ENCODE results near the gene PPM1M. TPM values are rescaled to one million over a fixed set of nuclear protein-coding genes. Genes with fewer than 3 reads are reported as not detected.
A peak's percentile ranks its signal among the peaks of the same experiment; 100 is the strongest.

The PPM1M gene
- total RNA-seq, 1 experiment from 2014 or later: 7.1 TPM

- Mint-ChIP-seq H3K27ac (ENCODE audit: unreplicated experiment) (peak overlapping the region; percentile 99), H3K36me3 (ENCODE audit: insufficient read depth, unreplicated experiment) (peaks cover 67% of the 10 kb centered on the region), H3K27me3 (ENCODE audit: unreplicated experiment) (no peaks in the 10 kb centered on the region), H3K4me1 (ENCODE audit: low read depth, unreplicated experiment) (peaks cover 50% of the 10 kb centered on the region), H3K9me3 (ENCODE audit: low read depth, unreplicated experiment) (no peaks in the 10 kb centered on the region), H3K4me3 (ENCODE audit: low read depth, unreplicated experiment) (peak overlapping the region; percentile 99)
- CTCF ChIA-PET: interaction anchor here (0.6 to 1.3 kb wide), 7 partner anchors 11 to 174 kb away, joined by 3 to 7 read pairs (median 4); no protein-coding TSS in a partner anchor
- BruUV-seq (replicated peaks): TSS peak; percentile 29
- intact Hi-C loops (cut with micrococcal nuclease; ENCODE audit: unreplicated experiment): loop anchor here (5.0 kb wide), 1 partner anchor 40 kb away; the partner anchor contains the start of gene TWF2
- no peak for TF ChIP-seq CTCF (IDR thresholded peaks at IDR 0.05; ENCODE audit: unreplicated experiment)
- DNase-seq: peak; percentile 68
These were observed 31.8 kb downstream of the PPM1M start for GRCh38 chr3:52277071-52277964.

- BruUV-seq (replicated peaks): no TSS peak
- intact Hi-C loops (cut with micrococcal nuclease; ENCODE audit: unreplicated experiment): loop anchor here (5.0 kb wide), 1 partner anchor 41 kb away; the partner anchor contains the start of gene TWF2
- Mint-ChIP-seq H3K4me3 (ENCODE audit: low read depth, unreplicated experiment) (peak overlapping the region; percentile 99), H3K9me3 (ENCODE audit: low read depth, unreplicated experiment) (no peaks in the 10 kb centered on the region), H3K36me3 (ENCODE audit: insufficient read depth, unreplicated experiment) (peaks cover 63% of the 10 kb centered on the region), H3K27ac (ENCODE audit: unreplicated experiment) (peak overlapping the region; percentile 99), H3K4me1 (ENCODE audit: low read depth, unreplicated experiment) (peaks cover 50% of the 10 kb centered on the region), H3K27me3 (ENCODE audit: unreplicated experiment) (no peaks in the 10 kb centered on the region)
- CTCF ChIA-PET: interaction anchor here (0.6 to 1.3 kb wide), 6 partner anchors 11 to 226 kb away, joined by 3 to 6 read pairs (median 4); no protein-coding TSS in a partner anchor
- TF ChIP-seq CTCF (IDR thresholded peaks at IDR 0.05; ENCODE audit: unreplicated experiment): no peak
- DNase-seq: peak; percentile 60
These were observed 32.5 kb downstream of the PPM1M start for GRCh38 chr3:52277972-52278509.

GRCh38 chr3:52278510-52279069, 33.0 kb downstream of the PPM1M start, which contains the start of gene WDR82:
Gene WDR82 (minus strand): TSS chr3:52278649. CDS start chr3:52278361, 288 bp downstream.
- Mint-ChIP-seq H3K9me3 (ENCODE audit: low read depth, unreplicated experiment) (no peaks in the 10 kb centered on the region), H3K27me3 (ENCODE audit: unreplicated experiment) (no peaks in the 10 kb centered on the region), H3K4me1 (ENCODE audit: low read depth, unreplicated experiment) (peaks cover 50% of the 10 kb centered on the region), H3K4me3 (ENCODE audit: low read depth, unreplicated experiment) (peak within 1 kb of the TSS; percentile 99), H3K27ac (ENCODE audit: unreplicated experiment) (peak within 1 kb of the TSS; percentile 99), H3K36me3 (ENCODE audit: insufficient read depth, unreplicated experiment) (peaks cover 62% of the 10 kb centered on the region)
- peak; percentile 99 for DNase-seq
- no TSS peak for BruUV-seq (replicated peaks)
- intact Hi-C loops (cut with micrococcal nuclease; ENCODE audit: unreplicated experiment): loop anchor here (5.0 kb wide), 1 partner anchor 41 kb away; the partner anchor contains the start of gene TWF2
- CTCF ChIA-PET: interaction anchor here (0.6 to 1.3 kb wide), 8 partner anchors 11 to 257 kb away, joined by 3 to 9 read pairs (median 4); partner anchors contain the start of gene TWF2
- TF ChIP-seq CTCF (IDR thresholded peaks at IDR 0.05; ENCODE audit: unreplicated experiment): no peak

GRCh38 chr3:52279596-52279995, 34.0 kb downstream of the PPM1M start:
- Mint-ChIP-seq H3K27me3 (ENCODE audit: unreplicated experiment) (no peaks in the 10 kb centered on the region), H3K4me1 (ENCODE audit: low read depth, unreplicated experiment) (peaks cover 45% of the 10 kb centered on the region), H3K4me3 (ENCODE audit: low read depth, unreplicated experiment) (peak overlapping the region; percentile 99), H3K36me3 (ENCODE audit: insufficient read depth, unreplicated experiment) (peaks cover 52% of the 10 kb centered on the region), H3K9me3 (ENCODE audit: low read depth, unreplicated experiment) (no peaks in the 10 kb centered on the region), H3K27ac (ENCODE audit: unreplicated experiment) (peak overlapping the region; percentile 99)
- no peak for DNase-seq
- TF ChIP-seq CTCF (IDR thresholded peaks at IDR 0.05; ENCODE audit: unreplicated experiment): no peak
- CTCF ChIA-PET: interaction anchor here (1.2 to 1.3 kb wide), 2 partner anchors 10 to 41 kb away, joined by 3 to 9 read pairs; partner anchors contain the start of gene TWF2
- intact Hi-C loops (cut with micrococcal nuclease; ENCODE audit: unreplicated experiment): loop anchor here (5.0 kb wide), 1 partner anchor 42 kb away; the partner anchor contains the start of gene TWF2
- TSS peak; percentile 63 for BruUV-seq (replicated peaks)
